Activated naive CD4-positive, alpha-beta T cell treated with anti-CD3 and anti-CD28 coated beads, Interleukin-2, amount 50 U/mL, for 16 hours (primary cell): Measurements from ENCODE around the gene PGM2.

Experiments used
- DNase-seq: peaks from one replicate; pipeline ENCODE4 v3.0.0-alpha.2; 2020

PGM2 gene

GRCh38 chr4:37867102-37867501 is 40.6 kb downstream of the PGM2 start:
- DNase-seq: no peak

- no peak for DNase-seq
Measured at GRCh38 chr4:37868238-37868637, 41.8 kb downstream of the PGM2 start.

- no peak for DNase-seq
Measured at GRCh38 chr4:37872310-37872988, 46.0 kb downstream of the PGM2 start.

GRCh38 chr4:37873386-37873785 is 46.9 kb downstream of the PGM2 start:
- DNase-seq: no peak

GRCh38 chr4:37876156-37876555 is 49.7 kb downstream of the PGM2 start:
- DNase-seq: no peak

GRCh38 chr4:37879365-37879764 is 52.9 kb downstream of the PGM2 start:
- no peak for DNase-seq

GRCh38 chr4:37881811-37882210 is 55.3 kb downstream of the PGM2 start:
- DNase-seq: no peak

- DNase-seq: no peak
Measured at GRCh38 chr4:37882665-37883296, 56.3 kb downstream of the PGM2 start.

GRCh38 chr4:37884855-37885487 is 58.5 kb downstream of the PGM2 start:
- DNase-seq: no peak

- no peak for DNase-seq
Measured at GRCh38 chr4:37885496-37885895, 59.0 kb downstream of the PGM2 start.

- peak; percentile 35 for DNase-seq
Measured at GRCh38 chr4:37889849-37890800, 63.6 kb downstream of the PGM2 start.

- DNase-seq: peak; percentile 47
Measured at GRCh38 chr4:37890801-37891259, 64.3 kb downstream of the PGM2 start, which contains the start of gene TBC1D1. Gene TBC1D1 (plus strand): TSS chr4:37891084. CDS start chr4:37902096, 11,012 bp downstream.

- peak; percentile 60 for DNase-seq
Measured at GRCh38 chr4:37891260-37892159, 65.0 kb downstream of the PGM2 start.

- peak; percentile 40 for DNase-seq
Measured at GRCh38 chr4:37892641-37893040, 66.2 kb downstream of the PGM2 start.

- no peak for DNase-seq
Measured at GRCh38 chr4:37893164-37893563, 66.7 kb downstream of the PGM2 start.

GRCh38 chr4:37895271-37895670 is 68.8 kb downstream of the PGM2 start:
- no peak for DNase-seq

- DNase-seq: no peak
Measured at GRCh38 chr4:37896206-37896860, 69.8 kb downstream of the PGM2 start.

- no peak for DNase-seq
Measured at GRCh38 chr4:37902212-37902611, 75.7 kb downstream of the PGM2 start.

GRCh38 chr4:37902738-37903693 is 76.5 kb downstream of the PGM2 start:
- no peak for DNase-seq

- DNase-seq: no peak
Measured at GRCh38 chr4:37903901-37904300, 77.4 kb downstream of the PGM2 start.
